NB4 (cell line): ENCODE results near the gene EFCAB14.
"Not testable (repeated sequence)": the region's sequence is repeated elsewhere in the genome, so short reads cannot be mapped to it uniquely, and the experiment has no call there.

Experiments
- CTCF ChIP-seq: IDR thresholded peaks from one replicate; pipeline ENCODE4 v1.5.1; 2012; ENCODE audit warnings: low read depth, low read length
- POLR2A ChIP-seq: IDR thresholded peaks from 2 replicates; pipeline ENCODE4 v1.6.1; 2011; ENCODE audit warnings: mild to moderate bottlenecking; ENCODE audit not compliant: insufficient read length; ENCODE audit errors: extremely low read depth

DNA sequence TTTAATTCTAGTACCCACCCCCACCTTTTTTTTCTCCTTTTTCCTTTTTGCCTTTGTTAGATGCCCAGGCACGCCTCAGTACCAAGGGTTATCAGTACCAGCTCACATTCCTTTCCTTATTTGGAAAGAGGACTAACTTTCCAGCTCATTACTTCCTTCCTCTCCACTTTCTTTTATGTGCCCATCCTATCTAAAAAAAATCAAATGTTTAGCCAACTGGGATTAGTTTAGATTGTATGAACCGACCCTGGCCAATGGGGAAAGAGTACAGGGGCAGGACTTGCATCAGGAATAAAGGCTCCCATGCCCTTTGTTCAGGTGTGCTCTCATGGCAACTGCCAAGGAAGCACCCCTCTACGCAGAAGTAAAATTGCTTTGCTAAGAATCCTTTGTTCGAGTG, 35.8 kb upstream of the EFCAB14 start:
- not testable (repeated sequence) for TF ChIP-seq CTCF, POLR2A
